HepG2 (cell line): Measurements from ENCODE around the gene MAGI1. TPM values are rescaled to one million over a fixed set of nuclear protein-coding genes. Genes with fewer than 3 reads are reported as not detected.
A peak's percentile ranks its signal among the peaks of the same experiment; 100 is the strongest.

Experiments used
- ATAC-seq: fragments of 200-7000 bp; cut with Tn5 transposase; 3 replicates; pipeline ENCODE4 v1.9.1; 2020; ENCODE audit warnings: mild to moderate bottlenecking, moderate library complexity
- BruUV-seq: library from RNA; stranded (reverse); fragments of 400-500 nt; replicated peaks from 2 replicates; lab custom pipeline; 2021; lab: Mats Ljungman, UMichigan
- CTCF ChIA-PET: fragments of 300-600 bp; formaldehyde crosslinking; extraction: SDS; loops from one replicate; lab custom pipeline; 2021; ENCODE audit warnings: low total read pairs, inconsistent platforms, low intra/inter-chr PET ratio; lab: Yijun Ruan, JAX
- POLR2A ChIA-PET: fragments of 350-600 bp; sonication (Branson Sonifier 250); formaldehyde crosslinking; loops from one replicate; lab custom pipeline; 2020; ENCODE audit warnings: antibody characterized with exemption, inconsistent platforms; lab: Yijun Ruan, JAX
- DNase-seq: peaks from one replicate; pipeline ENCODE4 v3.0.0-alpha.2; 2015; ENCODE audit warnings: low spot score
- FAIRE-seq: peaks from 3 replicates; lab custom pipeline; 2011; peaks lifted over from hg19 to GRCh38; lab: Jason Lieb, UNC
- H2AFZ ChIP-seq: one replicate; pipeline ENCODE4 v1.6.1; 2011; ENCODE audit warnings: low read length, inconsistent platforms
- H3K27ac ChIP-seq: fragments of 300-600 bp; 3 replicates; pipeline ENCODE4 v1.8.0; 2011; ENCODE audit warnings: mixed run types, mild to moderate bottlenecking, mixed read lengths, low read length, inconsistent platforms; ENCODE audit not compliant: insufficient read depth; ENCODE audit errors: extremely low read length
- H3K27me3 ChIP-seq, 2 experiments: fragments of 200-600 bp in 1 of 2; 2 replicates in 1 of 2; 3 replicates in 1 of 2; pipeline versions ENCODE4 v1.6.0 to v1.8.0; 2011; ENCODE audit warnings: low read length in 2 of 2, mild to moderate bottlenecking in 2 of 2, moderate library complexity in 2 of 2, inconsistent platforms in 1 of 2; ENCODE audit not compliant: insufficient read depth in 2 of 2, control insufficient read depth in 1 of 2
- H3K36me3 ChIP-seq, 2 experiments: fragments of 200-600 bp in 1 of 2; replicated peaks in 1 of 2; 2 replicates in 1 of 2; 3 replicates in 1 of 2; pipeline versions ENCODE4 v1.5.1 to v1.8.0; 2011; ENCODE audit warnings: low read length in 2 of 2, inconsistent platforms in 1 of 2; ENCODE audit not compliant: insufficient read depth in 2 of 2, control insufficient read depth in 1 of 2
- H3K4me1 ChIP-seq: 2 replicates; pipeline ENCODE4 v1.5.1; 2012; ENCODE audit warnings: low read length, inconsistent platforms; ENCODE audit not compliant: insufficient read depth
- H3K4me2 ChIP-seq: 2 replicates; pipeline ENCODE4 v1.6.0; 2011; ENCODE audit warnings: low read depth, low read length, inconsistent platforms
- H3K4me3 ChIP-seq, 3 experiments: fragments of 200-600 bp in 1 of 3; sonication (generic), shearing (Covaris generic) in 1 of 3; replicated peaks in 1 of 3; 2 replicates each; pipeline ENCODE4 v1.5.1; 2011 to 2016; ENCODE audit warnings: low read length in 3 of 3, inconsistent platforms in 2 of 3, low read depth in 2 of 3, mild to moderate bottlenecking in 2 of 3, control low read depth in 1 of 3, mixed read lengths in 1 of 3; ENCODE audit not compliant: insufficient read depth in 1 of 3
- H3K79me2 ChIP-seq: one replicate; pipeline ENCODE4 v1.6.1; 2011; ENCODE audit warnings: low read length, inconsistent platforms; ENCODE audit not compliant: insufficient read depth
- H3K9ac ChIP-seq: 2 replicates; pipeline ENCODE4 v1.6.0; 2011; ENCODE audit warnings: mild to moderate bottlenecking, low read depth, low read length, inconsistent platforms; ENCODE audit not compliant: insufficient read depth
- H3K9me3 ChIP-seq: 2 replicates; pipeline ENCODE4 v1.5.1; 2012; ENCODE audit warnings: mild to moderate bottlenecking, low read length
- H4K20me1 ChIP-seq: 2 replicates; pipeline ENCODE4 v1.6.0; 2011; ENCODE audit warnings: inconsistent platforms, mild to moderate bottlenecking, low read length, moderate library complexity; ENCODE audit not compliant: insufficient read depth
- AGO2 ChIP-seq: fragments of 200-400 bp; formaldehyde crosslinking; optimal IDR thresholded peaks from 2 replicates; pipeline ENCODE3; 2017; ENCODE audit warnings: mild to moderate bottlenecking, low read depth, low read length, moderate library complexity
- JUN ChIP-seq: sonication (generic); formaldehyde crosslinking; IDR thresholded peaks from 2 replicates; pipeline ENCODE4 v1.4.0; 2020; ENCODE audit warnings: mild to moderate bottlenecking, missing genetic modification reagents
- ZNF318 ChIP-seq: sonication (generic); formaldehyde crosslinking; IDR thresholded peaks from 2 replicates; pipeline ENCODE4 v1.4.0; 2020; ENCODE audit warnings: mild to moderate bottlenecking, missing genetic modification reagents
- ZNF33B ChIP-seq: sonication (generic); formaldehyde crosslinking; IDR thresholded peaks from 2 replicates; pipeline ENCODE4 v1.5.1; 2020; ENCODE audit warnings: mild to moderate bottlenecking, missing genetic modification reagents
- WGBS: methylation state at CpG from one replicate; pipeline ENCODE4 v1.1.6; 2017; ENCODE audit warnings: low lambda C conversion rate; 5-methylcytosine and 5-hydroxymethylcytosine counted together
- in situ Hi-C: cut with HindIII; loops from 2 replicates; pipeline ENCODE4 v1.10.0; 2017; ENCODE audit warnings: low pct_unique_long_range_greater_than_20kb; ENCODE audit not compliant: extremely low pct_ligation_motif_present
- intact Hi-C: fragments of 100-400 bp; cut with micrococcal nuclease; formaldehyde crosslinking; loops from one replicate; pipeline ENCODE4 v1.10.0; 2022; ENCODE audit not compliant: unreplicated experiment
- polyA plus RNA-seq, 8 experiments: library from polyadenylated mRNA; depleted of rRNA in 3 of 8; stranded (reverse) in 7 of 8; unstranded in 1 of 8; fragments of >200 nt; fragmentation: Illumina TruSeq in 4 of 8; extraction: Trizol in 4 of 8; gene quantifications; 2 replicates each; pipeline versions ENCODE4 v1.2.1 to v1.2.3, GENCODE V29; 2011 to 2016; ENCODE audit warnings: low read depth in 4 of 8, missing spikeins in 1 of 8, mixed read lengths in 1 of 8; ENCODE audit not compliant: insufficient read depth in 1 of 8
- total RNA-seq, 5 experiments: library from RNA; depleted of rRNA; stranded (reverse); fragments of >200 nt; fragmentation: Illumina TruSeq; extraction: Trizol; gene quantifications; 2 replicates each; pipeline ENCODE4 v1.2.3, GENCODE V29; 2016; ENCODE audit warnings: low read depth in 1 of 5

The MAGI1 gene
- total and polyA plus RNA-seq, 2 of the 13 experiments (the other 11 are each of a cell fraction or from before 2014, with no cell fraction given): 22.2 to 26.0 TPM

GRCh38 chr3:65597952-65598413, 440.7 kb downstream of the MAGI1 start (continued):
- no peak for TF ChIP-seq ZNF318 (CRISPR knock-in tag)
- no peak for TF ChIP-seq JUN (CRISPR knock-in tag)

- 95% methylated on average over 32 of the region's 34 CpGs for WGBS
- no peaks in the 10 kb centered on the region for H3K4me1 ChIP-seq
- peaks cover 17% of the 10 kb centered on the region for H4K20me1 ChIP-seq
- POLR2A ChIA-PET: no interaction called here
- intact Hi-C loops (no loop called here), in situ Hi-C loops (no loop called here)
- no peak overlapping the region for H2AFZ ChIP-seq
- H3K9ac ChIP-seq: no peak overlapping the region
- no peaks in the 10 kb centered on the region for H3K9me3 ChIP-seq
- no peaks in the 10 kb centered on the region for H3K27me3 ChIP-seq
- no peak for DNase-seq
- BruUV-seq: no TSS peak
- H3K27ac ChIP-seq: no peak overlapping the region
- CTCF ChIA-PET: no interaction called here
- no peaks in the 10 kb centered on the region for H3K36me3 ChIP-seq
- no peak for FAIRE-seq
- no peak for ATAC-seq
- TF ChIP-seq ZNF33B: no peak
- TF ChIP-seq AGO2: peak; percentile 25
- peaks cover 4% of the 10 kb centered on the region for H3K79me2 ChIP-seq
- no peak overlapping the region for H3K4me2 ChIP-seq
- no peak overlapping the region for H3K4me3 ChIP-seq
These were observed 441.3 kb downstream of the MAGI1 start for GRCh38 chr3:65597226-65597951.
